H54 (cell line): ENCODE data around the gene SLBP.
"Not testable (repeated sequence)": the region's sequence is repeated elsewhere in the genome, so short reads cannot be mapped to it uniquely, and the experiment has no call there.

Source experiments
- DNase-seq: peaks from one replicate; pipeline ENCODE4 v3.0.0; 2011; ENCODE audit warnings: low spot score, mixed read lengths; ENCODE audit not compliant: insufficient read length
- FAIRE-seq: peaks from 3 replicates; lab custom pipeline; 2011; peaks lifted over from hg19 to GRCh38; lab: Jason Lieb, UNC
- POLR2A ChIP-seq: IDR thresholded peaks from 2 replicates; pipeline ENCODE4 v1.6.1; 2011; ENCODE audit warnings: low read depth, mild to moderate bottlenecking, low read length

The SLBP gene

GRCh38 chr4:1717129-1718094 lies 5.3 kb upstream of the SLBP start:
- no peak for TF ChIP-seq POLR2A
- FAIRE-seq (no peak), DNase-seq (no peak)

- FAIRE-seq, result no peak
- no peak for TF ChIP-seq POLR2A
- no peak for DNase-seq
Measured at GRCh38 chr4:1716065-1716945, 4.2 kb upstream of the SLBP start.

GRCh38 chr4:1715002-1715758 lies 3.1 kb upstream of the SLBP start:
- DNase-seq, result no peak
- TF ChIP-seq POLR2A, result no peak
- no peak for FAIRE-seq

GRCh38 chr4:1714303-1715001 lies 2.3 kb upstream of the SLBP start:
- FAIRE-seq, result no peak
- no peak for TF ChIP-seq POLR2A
- no peak for DNase-seq

- DNase-seq, result no peak
- no peak for TF ChIP-seq POLR2A
- FAIRE-seq, result no peak
Measured at GRCh38 chr4:1713003-1713851, 1.1 kb upstream of the SLBP start.

GRCh38 chr4:1711571-1712215 lies 426 bp downstream of the SLBP start:
- TF ChIP-seq POLR2A, result no peak
- DNase-seq (no peak), FAIRE-seq (no peak)

- DNase-seq (no peak), FAIRE-seq (no peak)
- no peak for TF ChIP-seq POLR2A
Measured at GRCh38 chr4:1711055-1711570, 1.0 kb downstream of the SLBP start.

GRCh38 chr4:1708581-1708980 lies 3.5 kb downstream of the SLBP start:
- DNase-seq, result no peak
- no peak for TF ChIP-seq POLR2A
- FAIRE-seq, result no peak

- DNase-seq, result no peak
- TF ChIP-seq POLR2A, result no peak
- no peak for FAIRE-seq
Measured at GRCh38 chr4:1706358-1706757, 5.8 kb downstream of the SLBP start.

- TF ChIP-seq POLR2A, result no peak
- FAIRE-seq, result no peak
- DNase-seq, result no peak
Measured at GRCh38 chr4:1705732-1706131, 6.4 kb downstream of the SLBP start.

GRCh38 chr4:1703867-1704266 lies 8.3 kb downstream of the SLBP start:
- DNase-seq (no peak), FAIRE-seq (no peak)
- TF ChIP-seq POLR2A, result no peak

- DNase-seq, FAIRE-seq: not testable (repeated sequence)
Measured at GRCh38 chr4:1701671-1702070, 10.4 kb downstream of the SLBP start.
